NCI-H146 treated with DMSO at 0.1 percent for 48 hours (cell line): Measurements from ENCODE around the gene HJV.

Source experiments
- DNase-seq: peaks from one replicate; lab custom pipeline; 2025; ENCODE audit not compliant: unreplicated experiment; lab: John Stamatoyannopoulos, UW

The HJV gene

DNA sequence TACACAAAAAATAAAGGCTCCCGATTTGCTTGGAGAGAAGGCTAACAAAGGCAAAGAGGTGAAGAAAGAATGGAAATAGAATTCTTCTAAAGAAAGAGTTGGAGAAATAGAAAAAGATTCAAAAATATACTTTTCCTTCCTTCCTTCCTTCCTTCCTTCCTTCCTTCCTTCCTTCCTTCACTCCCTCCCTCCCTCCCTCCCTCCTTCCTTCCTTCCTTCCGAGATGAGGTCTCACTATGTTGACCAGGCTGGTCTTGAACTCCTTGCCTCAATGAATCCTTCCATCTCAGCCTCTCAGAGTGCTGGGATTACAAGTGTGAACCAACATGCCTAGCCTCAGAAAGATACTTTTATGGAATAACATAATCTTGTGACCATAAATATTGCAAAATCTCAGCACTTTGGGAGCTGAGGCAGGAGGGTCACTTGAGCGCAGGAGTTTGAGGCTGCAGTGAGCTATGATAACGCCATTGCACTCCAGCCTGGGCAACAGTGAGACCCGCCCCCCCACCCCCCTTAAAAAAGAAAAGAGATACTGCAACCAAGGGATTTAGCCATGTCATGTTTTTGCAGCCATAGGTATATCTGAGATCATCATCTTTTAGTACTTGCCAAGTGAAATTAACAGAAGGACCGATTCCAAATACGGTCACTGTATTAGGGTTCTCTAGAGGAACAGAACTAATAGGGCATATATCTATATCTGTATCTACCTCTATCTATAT, 1.0 kb upstream of the HJV start:
- no peak for DNase-seq

- DNase-seq = no peak
These were observed 487 bp downstream of the HJV start for GRCh38 chr1:146021050-146021445.

DNA sequence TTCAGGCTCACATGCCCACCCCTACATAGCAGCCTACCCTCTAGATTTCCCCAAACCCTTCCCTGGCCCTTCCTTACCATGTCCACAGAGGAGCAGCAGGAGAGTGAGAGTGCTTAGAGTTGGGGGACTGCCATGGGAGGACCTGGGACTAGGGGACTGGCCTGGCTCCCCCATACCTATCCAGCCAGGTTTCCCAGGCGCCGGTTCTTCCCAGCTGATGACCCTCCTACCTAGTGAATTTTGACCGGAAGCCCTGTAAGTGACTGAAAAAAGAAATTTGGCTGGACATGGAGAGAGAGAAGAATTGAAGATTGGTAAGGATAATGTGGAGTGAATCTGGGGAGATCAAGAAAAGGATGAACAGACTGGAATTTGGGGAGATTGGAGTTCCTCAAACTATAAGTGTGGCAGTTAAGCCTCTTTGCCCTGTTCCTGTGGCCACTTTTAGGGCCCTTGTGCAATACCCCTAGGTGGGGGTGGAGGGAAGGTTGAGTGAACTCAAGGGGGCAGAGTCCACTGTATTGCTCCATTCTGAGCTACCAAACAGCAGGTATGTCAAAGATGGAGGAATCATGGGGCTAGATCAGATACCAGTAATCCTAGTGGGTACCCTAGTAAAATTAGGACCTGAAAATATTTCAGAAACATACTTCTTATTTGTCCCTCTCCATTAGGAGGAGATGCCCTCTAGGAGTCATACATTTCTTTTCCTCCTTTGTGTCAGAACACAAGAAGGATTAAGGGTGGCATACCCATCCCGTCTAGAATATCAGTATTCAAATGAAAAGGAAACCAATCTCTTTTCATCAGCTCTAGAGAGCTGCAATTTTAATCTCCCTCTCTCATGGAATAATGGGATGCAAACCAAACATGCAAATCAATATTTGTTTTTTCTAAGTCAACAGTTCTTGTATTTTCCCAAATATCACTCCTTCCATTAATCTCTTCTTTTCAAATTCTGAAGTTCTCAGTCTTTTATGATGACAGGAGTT, 1.2 kb downstream of the HJV start:
- no peak for DNase-seq

- DNase-seq = no peak
These were observed 2.1 kb downstream of the HJV start for GRCh38 chr1:146019231-146020057.

- no peak for DNase-seq
These were observed 4.6 kb downstream of the HJV start for GRCh38 chr1:146016891-146017290.

GRCh38 chr1:146013559-146013922, 8.0 kb downstream of the HJV start:
- DNase-seq = no peak

DNA sequence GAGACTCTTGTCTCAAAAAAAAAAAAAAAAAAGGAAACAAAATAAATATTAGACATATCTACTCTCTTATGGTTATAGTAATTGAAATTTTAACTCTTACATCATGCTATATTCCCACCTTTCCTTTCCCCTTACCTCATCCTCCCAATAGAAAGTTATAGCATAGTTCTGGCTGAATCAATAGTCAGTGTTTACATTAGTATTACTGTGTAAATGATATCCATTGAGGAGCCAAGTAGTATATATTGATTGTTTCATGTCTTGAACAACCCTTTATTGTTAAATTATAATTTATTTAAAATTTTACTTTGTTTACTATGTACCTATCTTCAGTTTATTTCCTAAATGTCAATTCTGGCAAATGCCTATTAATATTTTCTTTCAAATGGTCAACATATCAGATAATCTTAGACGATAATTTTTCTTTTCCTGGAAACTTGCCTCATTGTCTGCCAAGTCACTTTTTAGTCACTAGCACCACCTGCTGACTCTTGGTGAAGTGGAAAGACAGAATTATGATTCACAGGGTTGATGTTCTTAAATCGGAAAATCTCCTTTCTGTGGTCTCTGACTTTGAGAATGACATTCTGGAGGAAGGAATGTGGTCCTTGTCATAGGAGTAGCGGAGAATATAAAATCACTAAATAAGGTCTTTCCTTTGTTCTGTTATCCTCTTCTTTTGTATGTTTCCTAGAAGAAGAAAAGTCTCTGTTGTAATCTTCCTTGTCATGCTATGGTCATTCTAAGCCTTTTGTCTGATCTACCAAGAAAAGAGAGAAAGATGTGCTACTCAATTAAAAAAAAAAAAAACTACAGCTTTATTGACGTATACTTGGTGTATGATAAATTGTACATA, 8.6 kb downstream of the HJV start:
- peak; percentile 81 for DNase-seq

DNA sequence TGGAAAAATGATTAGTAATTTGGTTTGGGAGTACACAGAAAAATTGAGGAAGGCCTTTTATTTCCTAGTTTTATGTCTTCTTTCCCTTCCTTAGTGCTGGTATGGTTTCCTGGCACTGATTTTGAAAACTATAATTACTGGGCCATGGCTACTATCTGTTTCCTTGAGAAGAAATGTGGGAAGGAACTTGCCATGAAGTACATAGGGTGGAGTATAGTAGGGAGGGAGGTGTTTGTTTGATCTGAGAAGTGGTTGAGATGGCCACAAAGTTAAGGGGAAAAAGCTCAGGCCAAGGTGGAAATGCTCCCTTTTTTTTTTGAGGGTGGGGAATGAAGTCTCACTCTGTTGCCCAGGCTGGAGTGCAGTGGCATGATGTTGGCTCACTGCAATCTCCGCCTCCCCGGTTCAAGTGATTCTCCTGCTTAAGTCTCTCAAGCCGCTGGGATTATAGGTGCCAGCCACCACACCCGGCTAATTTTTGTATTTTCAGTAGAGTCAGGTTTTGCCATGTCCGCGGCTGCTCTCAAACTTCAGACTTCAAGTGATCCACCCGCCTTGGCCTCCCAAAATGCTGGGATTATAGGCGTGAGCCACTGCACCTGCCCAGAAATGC, 11.3 kb downstream of the HJV start:
- no peak for DNase-seq

DNA sequence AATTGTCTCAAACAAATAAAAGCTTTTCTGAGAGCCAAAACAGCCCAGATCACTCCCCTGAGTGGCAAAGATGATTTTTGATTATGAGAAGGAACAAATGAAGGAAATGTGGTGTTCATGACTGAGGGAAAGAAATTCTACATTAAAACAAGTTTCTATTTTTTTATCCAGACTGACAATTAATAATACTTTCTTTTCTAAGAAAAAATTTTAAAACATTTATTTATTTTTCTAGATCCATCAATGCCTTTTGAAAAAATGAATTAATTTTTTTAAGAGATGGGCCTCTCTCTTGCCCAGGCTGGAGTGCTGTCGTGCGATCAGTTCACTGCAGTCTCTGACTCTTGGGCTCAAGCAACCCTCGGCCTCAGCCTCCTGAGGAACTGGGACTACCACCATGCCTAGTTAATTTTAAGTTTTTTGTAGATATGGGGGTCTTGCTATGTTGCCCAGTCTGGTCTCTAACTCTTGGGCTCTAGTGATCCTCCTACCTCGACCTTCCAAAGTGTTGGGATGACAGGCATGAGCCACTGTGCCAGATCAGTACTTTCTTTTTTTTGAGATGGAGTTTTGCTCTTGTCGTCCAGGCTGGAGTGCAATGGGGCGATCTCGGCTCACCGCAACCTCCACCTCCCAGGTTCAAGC, 13.9 kb downstream of the HJV start:
- DNase-seq = no peak

GRCh38 chr1:146001709-146002108, 19.8 kb downstream of the HJV start:
- DNase-seq = no peak

DNA sequence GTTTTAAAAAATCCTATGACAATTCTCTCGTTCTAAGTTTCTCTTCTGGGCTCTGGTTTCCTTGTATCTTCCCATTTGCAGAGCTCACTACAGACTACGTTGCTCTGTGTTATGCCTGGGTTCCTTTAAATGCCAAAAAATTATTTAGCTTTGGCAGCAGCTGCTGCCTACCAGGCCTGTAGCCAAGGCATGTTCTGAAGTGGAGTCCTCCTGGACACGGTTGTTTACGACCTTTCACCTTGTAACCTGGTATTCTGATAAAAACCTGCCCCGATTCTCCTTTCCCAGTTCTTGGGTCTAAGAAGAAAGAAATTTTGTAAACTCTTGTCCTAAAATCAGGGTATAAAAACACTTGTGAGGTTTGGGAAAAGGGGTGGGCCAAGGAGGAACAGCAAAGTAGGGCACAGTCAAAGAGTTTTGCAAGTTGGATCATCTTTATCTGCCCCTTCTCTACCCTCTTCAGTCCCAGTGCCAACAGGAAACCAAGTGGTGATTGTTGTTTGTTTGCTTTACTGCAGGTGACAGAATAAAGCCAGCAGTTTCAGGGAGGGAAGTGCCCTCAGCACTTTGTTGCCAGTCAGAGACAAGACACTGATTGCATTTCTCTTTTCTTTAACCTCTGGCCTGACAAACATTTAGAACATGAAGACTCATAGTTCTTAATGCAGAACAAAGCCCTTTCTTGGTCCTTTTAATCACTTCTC, 22.1 kb downstream of the HJV start:
- DNase-seq = no peak

- DNase-seq = no peak
These were observed 23.9 kb downstream of the HJV start for GRCh38 chr1:145997718-145998023.

GRCh38 chr1:145997016-145997717, 24.4 kb downstream of the HJV start:
- peak; percentile 17 for DNase-seq

DNA sequence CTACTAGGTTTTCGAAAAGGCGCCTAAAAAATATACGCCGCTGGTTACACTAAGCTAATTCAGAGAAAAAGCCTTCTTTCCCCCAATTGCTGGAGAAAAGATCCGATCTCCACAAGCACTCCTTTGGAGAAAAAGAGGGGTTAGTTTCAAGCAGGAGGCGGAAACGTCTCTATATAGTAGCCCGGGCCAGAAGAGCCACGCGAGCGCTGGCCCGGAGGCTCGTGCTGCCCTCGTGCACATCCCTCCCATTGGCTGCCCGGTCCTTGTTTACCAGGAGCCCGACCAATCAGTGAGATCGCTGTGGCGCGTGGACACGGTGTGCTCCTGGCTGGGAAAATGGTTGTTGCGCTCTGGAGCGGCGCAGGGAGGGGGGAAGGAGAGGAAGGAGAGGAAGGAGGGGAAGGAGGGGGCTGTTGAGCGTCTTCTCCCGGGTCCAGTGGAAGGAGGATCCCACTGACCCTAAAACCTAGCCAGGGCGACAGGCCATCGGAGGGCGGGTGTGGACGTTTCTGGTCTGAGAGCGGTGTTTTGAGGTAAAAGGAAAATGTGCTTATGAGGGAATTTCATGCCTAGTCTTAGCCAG, 25.0 kb downstream of the HJV start, which contains the start of gene TXNIP:
TSS of gene TXNIP (minus strand) at position 147 of the 583 bp plus-strand sequence. CDS start 313 bp downstream, outside the sequence.
- DNase-seq = peak; percentile 96

- DNase-seq = no peak
These were observed 25.5 kb downstream of the HJV start for GRCh38 chr1:145995964-145996432.

DNA sequence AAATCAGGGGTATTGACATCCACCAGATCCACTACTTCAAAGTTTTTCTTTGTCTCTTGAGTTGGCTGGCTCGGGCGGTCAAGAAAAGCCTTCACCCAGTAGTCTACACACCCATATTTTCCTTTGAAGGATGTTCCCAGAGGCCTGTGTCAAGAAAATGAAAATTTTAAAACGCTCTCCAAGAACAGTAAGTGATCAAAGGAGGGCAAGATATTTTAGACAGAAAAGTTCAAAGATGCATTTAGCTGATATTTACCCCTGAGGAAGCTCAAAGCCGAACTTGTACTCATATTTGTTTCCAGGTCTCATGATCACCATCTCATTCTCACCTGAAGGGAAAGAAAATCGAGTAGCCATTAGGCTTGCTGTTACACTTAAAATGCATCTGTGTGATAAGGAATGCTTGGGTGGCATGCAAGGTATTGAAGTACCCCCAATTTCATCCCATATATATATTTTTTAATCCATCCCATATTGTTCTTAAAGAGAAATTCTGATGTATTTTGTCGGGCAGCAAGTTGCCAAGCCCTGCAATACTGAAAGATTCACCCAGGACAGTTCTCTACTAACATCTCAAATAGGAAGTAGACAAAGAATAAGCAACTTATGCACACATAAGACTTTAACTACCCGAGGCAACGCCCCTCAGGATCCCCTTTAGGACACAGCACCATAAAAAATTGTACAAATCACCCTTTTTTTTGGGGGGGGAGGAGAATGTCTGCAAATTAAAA, 26.2 kb downstream of the HJV start:
- no peak for DNase-seq
